Esophagus muscularis mucosa (tissue), 4 donors: ENCODE measurements around the gene ASAP2.

Source experiments
- EP300 ChIP-seq: sonication (generic); formaldehyde crosslinking; IDR thresholded peaks from one replicate; pipeline ENCODE4 v1.6.1; 2017; ENCODE audit warnings: antibody characterized with exemption
- POLR2A ChIP-seq: fragments of 450-650 bp; IDR thresholded peaks from one replicate; pipeline ENCODE4 v1.6.1; 2017; ENCODE audit warnings: antibody characterized with exemption, moderate library complexity, mild to moderate bottlenecking, low read depth
- POLR2AphosphoS5 ChIP-seq, 2 donors: sonication (generic); formaldehyde crosslinking; IDR thresholded peaks; one replicate each; pipeline ENCODE4 v1.6.1; 2017; ENCODE audit warnings: antibody characterized with exemption in 2 of 2
- TF ChIP-seq, protein P1 (sequence below), 3 experiments: fragments of 200-600 bp in 2 of 3; fragments of 450-650 bp in 1 of 3; sonication (generic) in 2 of 3; IDR thresholded peaks; one replicate each; pipeline ENCODE4 v1.5.1; 2017 to 2019; ENCODE audit warnings: antibody characterized with exemption in 3 of 3, mild to moderate bottlenecking in 2 of 3, moderate library complexity in 1 of 3

DNA sequence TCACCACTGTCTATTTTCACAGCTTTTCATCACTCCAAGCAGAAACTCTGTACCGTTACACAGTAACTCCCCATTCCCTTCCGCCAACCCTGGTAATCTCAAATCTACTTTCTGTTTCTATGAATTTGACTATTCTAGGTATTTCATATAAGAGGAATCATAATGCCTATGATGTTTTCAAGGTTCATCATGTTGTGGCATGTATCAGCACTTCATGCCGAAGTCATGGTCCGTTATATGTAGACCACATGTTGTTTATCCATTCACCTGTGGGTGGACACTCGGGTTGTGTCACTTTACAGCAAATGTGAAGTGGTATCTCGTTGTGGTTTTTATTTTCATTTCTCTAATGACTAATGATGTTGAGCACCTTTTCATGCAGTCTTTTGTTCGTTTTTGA lies 238.5 kb downstream of the ASAP2 start:
- TF ChIP-seq, protein P1, sequence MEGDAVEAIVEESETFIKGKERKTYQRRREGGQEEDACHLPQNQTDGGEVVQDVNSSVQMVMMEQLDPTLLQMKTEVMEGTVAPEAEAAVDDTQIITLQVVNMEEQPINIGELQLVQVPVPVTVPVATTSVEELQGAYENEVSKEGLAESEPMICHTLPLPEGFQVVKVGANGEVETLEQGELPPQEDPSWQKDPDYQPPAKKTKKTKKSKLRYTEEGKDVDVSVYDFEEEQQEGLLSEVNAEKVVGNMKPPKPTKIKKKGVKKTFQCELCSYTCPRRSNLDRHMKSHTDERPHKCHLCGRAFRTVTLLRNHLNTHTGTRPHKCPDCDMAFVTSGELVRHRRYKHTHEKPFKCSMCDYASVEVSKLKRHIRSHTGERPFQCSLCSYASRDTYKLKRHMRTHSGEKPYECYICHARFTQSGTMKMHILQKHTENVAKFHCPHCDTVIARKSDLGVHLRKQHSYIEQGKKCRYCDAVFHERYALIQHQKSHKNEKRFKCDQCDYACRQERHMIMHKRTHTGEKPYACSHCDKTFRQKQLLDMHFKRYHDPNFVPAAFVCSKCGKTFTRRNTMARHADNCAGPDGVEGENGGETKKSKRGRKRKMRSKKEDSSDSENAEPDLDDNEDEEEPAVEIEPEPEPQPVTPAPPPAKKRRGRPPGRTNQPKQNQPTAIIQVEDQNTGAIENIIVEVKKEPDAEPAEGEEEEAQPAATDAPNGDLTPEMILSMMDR (IDR thresholded peaks at IDR 0.05), result no peak
- TF ChIP-seq POLR2A (no peak), POLR2AphosphoS5 (IDR thresholded peaks at IDR 0.05) (no peak), EP300 (no peak)
